NCI-H510A (cell line): ENCODE data around the gene AIRE.
"Not testable (repeated sequence)": the region's sequence is repeated elsewhere in the genome, so short reads cannot be mapped to it uniquely, and the experiment has no call there.

ENCODE experiments used
- DNase-seq: peaks from one replicate; lab custom pipeline; 2025; lab: John Stamatoyannopoulos, UW

The AIRE gene

GRCh38 chr21:44285138-44285992 lies at the start of gene AIRE:
AIRE (plus strand) TSS chr21:44285876; CDS start chr21:44286007, 131 bp downstream.
- no peak for DNase-seq

DNA sequence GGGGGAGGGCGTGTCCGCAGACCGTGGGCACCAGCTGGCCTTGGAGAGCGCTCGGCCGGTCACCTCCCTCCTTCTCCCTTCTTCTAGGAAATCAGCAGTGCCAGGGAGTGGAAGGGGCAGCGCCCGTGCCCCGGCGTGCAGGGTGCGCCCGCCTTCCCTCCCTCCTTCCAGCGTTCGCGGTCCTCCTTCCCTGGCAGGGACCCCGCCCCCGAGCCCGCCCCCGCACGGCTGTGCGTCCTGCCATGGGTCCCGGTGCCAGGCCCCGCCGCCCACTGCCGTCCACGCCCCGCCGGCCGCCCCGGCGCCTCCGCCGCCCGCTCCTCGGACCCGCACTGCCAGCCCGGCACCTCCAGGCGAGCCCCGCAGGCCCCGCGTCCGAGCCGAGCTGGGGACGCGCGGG lies 45.3 kb upstream of the AIRE start:
- not testable (repeated sequence) for DNase-seq

- not testable (repeated sequence) for DNase-seq
Measured at GRCh38 chr21:44240842-44241241, 44.8 kb upstream of the AIRE start, which contains the start of gene ICOSLG. ICOSLG (minus strand) TSS chr21:44240943; CDS start chr21:44240817, 126 bp downstream.

- DNase-seq: not testable (repeated sequence)
Measured at GRCh38 chr21:44241281-44241680, 44.4 kb upstream of the AIRE start.

DNA sequence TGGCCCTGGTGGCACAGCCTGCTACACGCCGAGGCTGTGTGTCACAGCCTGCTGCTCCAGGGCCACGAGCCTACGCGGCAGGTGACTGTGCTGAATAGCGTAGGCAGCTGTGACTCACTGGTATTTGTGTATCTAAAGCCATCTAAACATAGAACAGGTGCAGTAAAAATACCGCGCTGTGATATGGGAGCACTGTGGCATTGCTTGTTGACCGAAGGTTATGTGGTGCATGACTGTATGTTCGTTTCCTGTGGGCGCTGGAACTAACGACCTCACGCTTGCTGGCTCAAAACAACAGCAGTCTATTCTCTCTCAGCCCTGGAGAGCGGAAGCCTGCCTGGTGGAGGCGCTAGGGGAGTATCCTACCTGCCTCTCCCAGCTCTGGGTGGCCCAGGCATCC lies 41.7 kb upstream of the AIRE start:
- DNase-seq: not testable (repeated sequence)

DNA sequence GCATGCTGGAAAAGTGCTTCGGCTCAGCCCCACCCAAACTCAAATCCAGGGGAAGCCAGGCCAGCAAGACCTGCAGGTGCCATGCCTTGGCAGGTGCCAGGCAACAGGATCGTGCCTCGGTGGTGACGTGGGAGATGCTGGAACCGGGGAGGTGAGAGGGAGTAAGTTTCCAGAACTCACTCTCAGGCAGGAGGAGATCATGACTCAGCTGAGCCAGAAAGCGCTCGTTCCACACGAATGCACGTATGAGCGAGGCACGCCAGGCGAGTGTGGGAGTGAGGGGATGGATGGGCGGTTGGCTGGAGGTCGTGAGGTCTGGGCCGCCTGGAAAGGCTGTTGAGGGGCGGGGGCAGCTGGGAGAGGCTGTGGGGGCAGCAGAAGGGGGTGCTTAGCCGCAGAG lies 37.8 kb upstream of the AIRE start:
- not testable (repeated sequence) for DNase-seq

- DNase-seq: not testable (repeated sequence)
Measured at GRCh38 chr21:44249204-44250037, 36.3 kb upstream of the AIRE start.

GRCh38 chr21:44253832-44254710 lies 31.6 kb upstream of the AIRE start:
- DNase-seq: no peak

GRCh38 chr21:44255511-44255981 lies 30.1 kb upstream of the AIRE start:
- no peak for DNase-seq

DNA sequence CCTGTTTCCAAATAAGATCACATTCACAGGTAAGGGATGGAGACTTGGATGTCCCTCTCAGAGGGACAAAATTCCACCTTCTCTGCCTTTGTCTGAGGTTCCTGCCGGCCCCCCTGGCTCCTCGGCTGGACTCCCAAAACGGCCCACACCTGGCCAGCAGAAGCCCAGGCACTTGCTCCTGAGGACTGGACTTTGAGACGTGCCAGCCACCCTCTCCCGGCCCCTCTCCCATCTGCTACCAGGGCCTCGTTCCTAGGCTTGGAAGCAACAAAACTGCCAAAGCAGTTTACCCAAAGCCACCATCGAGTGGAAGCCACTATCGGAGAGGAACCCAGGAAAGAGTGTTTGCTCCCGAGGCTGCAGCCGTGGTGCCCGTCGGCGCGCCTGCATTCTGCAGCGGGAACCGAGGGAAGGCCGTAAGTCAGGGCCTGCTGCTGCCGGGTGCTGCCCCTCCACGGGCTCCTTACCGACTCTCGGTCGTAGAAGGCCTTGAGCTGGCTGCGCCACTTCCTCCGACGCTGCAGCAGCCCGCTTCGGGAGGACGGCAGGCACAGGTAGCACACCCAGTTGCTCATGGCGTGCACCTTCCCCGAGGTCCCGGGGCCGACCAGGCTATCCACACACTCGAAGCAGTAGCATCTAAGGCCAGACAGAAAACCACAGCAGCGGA lies 27.5 kb upstream of the AIRE start:
- no peak for DNase-seq

- no peak for DNase-seq
Measured at GRCh38 chr21:44259082-44259705, 26.5 kb upstream of the AIRE start.

- no peak for DNase-seq
Measured at GRCh38 chr21:44260066-44260465, 25.6 kb upstream of the AIRE start.

- DNase-seq: no peak
Measured at GRCh38 chr21:44260791-44261631, 24.7 kb upstream of the AIRE start.

DNA sequence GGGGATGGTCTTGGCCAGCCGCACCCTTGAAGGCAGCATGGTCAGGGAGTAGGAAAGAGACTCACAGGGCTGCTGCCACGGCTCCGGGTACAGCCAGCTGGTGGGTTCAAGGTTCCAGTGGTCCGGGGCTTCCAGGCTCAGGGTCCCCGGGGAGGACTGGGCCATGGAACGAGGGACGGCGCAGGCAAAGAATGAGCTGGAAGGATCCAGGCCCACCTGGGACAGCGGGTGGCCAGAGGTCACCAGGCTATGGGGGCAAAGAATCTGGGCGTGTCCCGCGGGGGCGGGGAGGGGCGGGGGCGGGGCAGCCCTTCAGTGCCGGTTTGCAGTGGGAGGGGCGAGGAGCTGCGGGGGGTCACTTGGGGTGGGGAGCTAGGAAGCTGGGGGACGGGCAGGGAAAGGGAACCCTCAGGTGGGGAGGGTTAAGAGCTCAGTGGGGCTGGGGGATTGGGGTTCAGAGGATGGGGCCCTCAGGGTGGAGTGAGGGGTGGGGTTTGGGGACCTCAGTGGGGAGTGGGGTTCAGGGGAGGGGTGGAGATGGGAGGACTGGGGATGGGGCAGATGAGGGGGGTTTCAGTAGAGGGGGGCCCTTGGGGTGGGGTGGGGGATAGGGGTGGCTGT lies 23.9 kb upstream of the AIRE start, which contains the start of gene DNMT3L:
Gene DNMT3L (minus strand): TSS at position 223 of the 621 bp plus-strand sequence. CDS start 638 bp downstream, outside the sequence.
- DNase-seq: no peak

DNA sequence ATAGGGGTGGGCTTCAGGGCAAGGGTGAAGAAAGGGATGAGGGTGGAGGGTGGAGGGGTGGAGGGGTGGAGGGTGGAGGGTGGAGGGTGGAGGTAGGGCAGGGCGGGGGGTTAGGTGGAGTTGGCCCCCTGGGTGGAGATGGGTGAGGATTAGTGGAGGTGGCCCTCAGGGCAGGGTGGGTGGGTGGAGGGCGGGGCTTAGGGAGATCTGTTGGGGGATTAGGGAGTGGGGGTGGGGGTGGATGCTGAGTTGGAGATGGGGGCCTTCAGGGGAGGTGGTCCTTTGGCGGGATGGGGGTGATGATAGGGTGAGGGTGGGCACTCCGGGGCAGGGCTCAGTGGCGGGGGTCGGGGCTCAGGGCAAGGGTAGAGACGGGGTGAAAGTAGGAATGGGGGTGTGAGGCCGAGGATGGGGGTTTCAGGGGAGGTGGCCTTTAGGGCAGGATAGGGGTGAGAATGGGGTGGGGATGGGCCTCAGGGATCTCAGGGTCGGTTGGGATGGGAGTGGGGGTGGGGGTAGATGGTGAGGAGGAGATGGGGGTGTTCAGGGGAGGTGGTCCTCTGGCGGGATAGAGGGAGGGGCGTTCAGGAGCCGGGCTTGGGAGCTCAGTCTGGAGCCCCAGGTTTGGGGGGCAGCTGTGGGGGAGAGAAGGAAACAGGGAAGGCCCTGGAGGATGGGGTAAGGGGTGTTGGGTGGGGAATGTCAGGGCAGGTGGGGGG lies 23.2 kb upstream of the AIRE start:
- DNase-seq: no peak

GRCh38 chr21:44263221-44263760 lies 22.4 kb upstream of the AIRE start:
- DNase-seq: no peak

GRCh38 chr21:44263768-44264167 lies 21.9 kb upstream of the AIRE start:
- no peak for DNase-seq

DNA sequence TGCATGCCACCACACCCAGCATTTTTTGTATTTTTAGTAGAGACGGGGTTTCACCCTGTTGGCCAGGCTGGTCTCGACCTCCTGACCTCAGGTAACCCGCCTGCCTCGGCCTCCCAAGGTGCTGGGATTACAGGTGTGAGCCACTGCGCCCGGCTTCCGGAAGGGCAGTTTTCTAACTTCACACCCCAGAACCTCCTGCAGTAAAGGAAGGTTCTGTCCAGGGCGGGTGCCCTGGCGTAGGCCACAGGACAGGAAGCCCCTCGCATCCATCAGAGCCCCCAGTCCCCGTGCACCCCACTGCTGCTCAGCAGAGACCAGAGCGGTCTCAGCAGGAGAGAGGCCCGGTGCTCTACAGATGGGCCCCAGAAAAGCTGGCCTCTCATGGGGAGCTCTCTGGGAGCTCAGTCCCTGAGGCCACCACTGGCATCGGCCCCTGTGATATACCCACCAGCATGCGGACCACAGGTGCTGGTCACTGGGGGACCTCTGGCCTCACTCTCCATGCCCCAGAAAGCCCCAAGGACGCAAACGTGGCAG lies 19.9 kb upstream of the AIRE start:
- no peak for DNase-seq
